Activated CD8-positive, alpha-beta memory T cell treated with anti-CD3 and anti-CD28 coated beads, Interleukin-2, amount 10 ng/mL, durations not matched to agents 7 days and 5 days (primary cell): Measurements from ENCODE around the gene SPEM3. TPM values are rescaled to one million over a fixed set of nuclear protein-coding genes. Genes with fewer than 3 reads are reported as not detected.
A peak's percentile ranks its signal among the peaks of the same experiment; 100 is the strongest.

Experiments used
- ATAC-seq: fragments of 150-1000 bp; cut with Tn5 transposase; one replicate; pipeline ENCODE4 v1.10.0; 2021; ENCODE audit warnings: moderate library complexity
- CTCF ChIA-PET: fragments of 350-600 bp; sonication (Branson Sonifier 250); formaldehyde crosslinking; loops from one replicate; lab custom pipeline; 2021; ENCODE audit warnings: antibody characterized with exemption; lab: Charles Lee
- DNase-seq: peaks from one replicate; pipeline ENCODE4 v3.0.0-alpha.2; 2020
- H3K27ac Mint-ChIP-seq: one replicate; pipeline ENCODE4 v1.8.0; 2021; ENCODE audit warnings: mild to moderate bottlenecking, mixed read lengths
- H3K27me3 Mint-ChIP-seq: one replicate; pipeline ENCODE4 v1.8.0; 2021; ENCODE audit warnings: mixed read lengths
- H3K36me3 Mint-ChIP-seq: one replicate; pipeline ENCODE4 v1.8.0; 2021; ENCODE audit warnings: mild to moderate bottlenecking, mixed read lengths
- H3K4me1 Mint-ChIP-seq: one replicate; pipeline ENCODE4 v1.8.0; 2021; ENCODE audit warnings: mixed read lengths
- H3K4me3 Mint-ChIP-seq: one replicate; pipeline ENCODE4 v1.8.0; 2021; ENCODE audit warnings: mild to moderate bottlenecking, moderate library complexity, mixed read lengths
- H3K9me3 Mint-ChIP-seq: one replicate; pipeline ENCODE4 v1.8.0; 2022; ENCODE audit warnings: low read depth, mixed read lengths
- total RNA-seq, 2 experiments: library from RNA; stranded (reverse); gene quantifications; one replicate each; pipeline ENCODE4 v1.2.3, GENCODE V29; 2021

Gene SPEM3
- total RNA-seq, 2 experiments from 2014 or later: not detected

GRCh38 chr17:7442142-7442541 is 13.5 kb downstream of the SPEM3 start:
- no peak for ATAC-seq
- peaks cover 42% of the 10 kb centered on the region for H3K4me1 Mint-ChIP-seq
- H3K4me3 Mint-ChIP-seq: no peak overlapping the region
- CTCF ChIA-PET: interaction anchor here (0.9 to 2.7 kb wide), 6 partner anchors 13 to 245 kb away, joined by 3 to 13 read pairs (median 8); partner anchors contain the start of genes SENP3 and TP53
- H3K36me3 Mint-ChIP-seq: peaks cover 11% of the 10 kb centered on the region
- H3K9me3 Mint-ChIP-seq: no peaks in the 10 kb centered on the region
- no peak for DNase-seq
- H3K27me3 Mint-ChIP-seq: peaks cover 65% of the 10 kb centered on the region
- H3K27ac Mint-ChIP-seq: no peak overlapping the region

DNA sequence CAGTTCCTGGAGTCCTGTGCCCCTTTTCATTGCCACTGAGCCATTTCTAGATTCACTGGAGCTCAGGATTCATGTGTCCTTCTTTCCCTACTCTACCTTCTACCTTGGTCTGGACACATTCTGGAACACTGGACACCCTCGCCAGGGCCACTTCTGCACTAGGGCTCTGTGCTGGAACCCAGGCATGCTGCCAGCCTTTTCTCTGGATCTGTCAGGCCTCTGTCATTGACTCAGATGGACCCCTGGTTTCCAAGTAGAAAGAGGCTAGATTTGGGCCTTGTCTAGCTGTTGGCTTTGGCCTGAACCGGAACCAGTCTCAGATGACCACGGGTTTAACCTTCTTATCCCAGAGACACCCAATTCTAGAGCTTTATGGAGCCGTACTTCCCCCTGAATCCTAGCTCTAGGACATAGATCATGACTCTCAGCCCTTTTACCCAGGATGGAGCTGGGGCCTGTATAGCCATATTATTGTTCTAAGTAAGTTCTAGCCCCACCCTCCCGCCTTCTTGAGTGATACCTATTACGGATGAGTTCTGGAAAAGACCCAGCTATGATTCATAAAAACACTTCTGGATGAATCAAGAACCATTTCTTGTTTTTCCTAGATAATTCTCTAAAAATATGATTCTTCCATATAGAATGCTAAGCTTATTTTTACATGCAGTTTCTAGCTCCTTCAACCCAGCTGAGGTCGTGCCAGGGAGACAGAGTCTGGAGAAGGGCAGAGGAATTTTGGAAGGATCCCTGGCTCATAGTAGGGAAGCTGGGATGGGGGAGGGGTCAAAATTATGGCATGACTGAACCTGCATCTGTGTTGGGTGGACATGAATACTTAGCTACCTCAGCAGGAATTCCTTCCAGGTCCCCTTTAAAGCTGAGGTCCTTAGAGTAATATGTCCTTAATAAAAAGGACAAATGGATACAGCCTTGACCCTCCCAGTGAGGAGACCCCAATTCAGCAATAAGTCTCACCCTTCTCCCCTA is 15.1 kb downstream of the SPEM3 start:
- Mint-ChIP-seq H3K27me3 (peaks cover 64% of the 10 kb centered on the region), H3K4me3 (no peak overlapping the region), H3K36me3 (peaks cover 3% of the 10 kb centered on the region), H3K4me1 (peaks cover 28% of the 10 kb centered on the region), H3K9me3 (no peaks in the 10 kb centered on the region), H3K27ac (no peak overlapping the region)
- CTCF ChIA-PET: interaction anchor here (1.0 to 5.0 kb wide), 7 partner anchors 8 to 117 kb away, joined by 3 to 32 read pairs (median 5); partner anchors contain the start of genes ACAP1, SENP3, TMEM102 and TMEM256
- DNase-seq (no peak), ATAC-seq (no peak)

GRCh38 chr17:7444682-7445618 is 16.3 kb downstream of the SPEM3 start, which contains the start of gene CHRNB1:
CHRNB1 (plus strand) TSS chr17:7445061; CDS start chr17:7445128, 67 bp downstream.
- H3K27me3 Mint-ChIP-seq: peaks cover 59% of the 10 kb centered on the region
- H3K27ac Mint-ChIP-seq: no peak within 1 kb of the TSS

DNA sequence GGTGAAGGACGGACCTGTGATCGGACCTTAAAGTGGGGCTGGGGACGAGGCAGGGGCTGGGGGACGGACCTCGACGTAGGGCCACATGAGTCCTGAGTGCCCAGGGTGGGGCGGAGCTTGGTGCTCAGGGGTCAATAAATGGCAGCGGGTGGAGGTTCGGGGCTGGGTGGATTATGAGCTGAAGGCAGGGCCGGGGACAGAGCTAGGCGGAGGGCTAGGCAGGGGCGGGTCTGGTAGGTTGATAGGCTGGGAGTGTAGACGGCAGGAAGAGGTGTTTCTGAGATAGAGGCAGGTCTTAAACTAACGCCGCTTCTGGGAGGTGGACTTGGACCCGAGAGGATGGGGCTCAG is 16.9 kb downstream of the SPEM3 start:
- Mint-ChIP-seq H3K4me3 (peak overlapping the region; percentile 60), H3K4me1 (peaks cover 17% of the 10 kb centered on the region), H3K36me3 (no peaks in the 10 kb centered on the region), H3K27ac (no peak overlapping the region), H3K27me3 (peaks cover 53% of the 10 kb centered on the region), H3K9me3 (no peaks in the 10 kb centered on the region)
- DNase-seq: peak; percentile 58
- peak; percentile 80 for ATAC-seq
- CTCF ChIA-PET: interaction anchor here (0.5 to 5.0 kb wide), 8 partner anchors 9 to 203 kb away, joined by 3 to 32 read pairs (median 4); partner anchors contain the start of genes SPEM1 and TMEM102

More at GRCh38 chr17:7444682-7445618, 16.3 kb downstream of the SPEM3 start, which contains the start of gene CHRNB1:
- Mint-ChIP-seq H3K4me3 (peak within 1 kb of the TSS; percentile 60), H3K36me3 (no peaks in the 10 kb centered on the region), H3K9me3 (no peaks in the 10 kb centered on the region), H3K4me1 (peaks cover 22% of the 10 kb centered on the region)
- ATAC-seq: peak; percentile 40
- CTCF ChIA-PET: interaction anchor here (0.5 to 5.0 kb wide), 12 partner anchors 9 to 202 kb away, joined by 3 to 32 read pairs (median 4); partner anchors contain the start of genes ACAP1, SENP3, SPEM1 and TMEM102
- no peak for DNase-seq

DNA sequence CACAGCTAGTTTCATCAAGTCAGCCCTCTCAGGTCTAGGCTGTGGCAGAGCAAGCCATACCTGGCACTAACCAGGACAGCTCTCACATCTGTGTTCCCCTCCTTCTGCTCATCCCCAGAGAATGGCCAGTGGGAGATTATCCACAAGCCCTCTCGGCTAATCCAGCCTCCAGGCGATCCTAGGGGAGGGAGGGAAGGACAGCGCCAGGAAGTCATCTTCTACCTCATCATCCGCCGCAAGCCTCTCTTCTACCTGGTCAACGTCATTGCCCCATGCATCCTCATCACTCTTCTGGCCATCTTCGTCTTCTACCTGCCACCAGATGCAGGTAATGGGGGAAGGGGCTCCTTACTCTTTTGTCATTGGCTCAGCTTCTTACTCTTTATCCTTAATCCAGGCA is 19.8 kb downstream of the SPEM3 start:
- H3K4me3 Mint-ChIP-seq: no peak overlapping the region
- no peak overlapping the region for H3K27ac Mint-ChIP-seq
- CTCF ChIA-PET: interaction anchor here (1.3 kb wide), 1 partner anchor 12 kb away, joined by 3 read pairs; no protein-coding TSS in a partner anchor
- DNase-seq: no peak
- H3K4me1 Mint-ChIP-seq: peaks cover 14% of the 10 kb centered on the region
- no peaks in the 10 kb centered on the region for H3K9me3 Mint-ChIP-seq
- H3K27me3 Mint-ChIP-seq: peaks cover 38% of the 10 kb centered on the region
- no peaks in the 10 kb centered on the region for H3K36me3 Mint-ChIP-seq
- no peak for ATAC-seq

DNA sequence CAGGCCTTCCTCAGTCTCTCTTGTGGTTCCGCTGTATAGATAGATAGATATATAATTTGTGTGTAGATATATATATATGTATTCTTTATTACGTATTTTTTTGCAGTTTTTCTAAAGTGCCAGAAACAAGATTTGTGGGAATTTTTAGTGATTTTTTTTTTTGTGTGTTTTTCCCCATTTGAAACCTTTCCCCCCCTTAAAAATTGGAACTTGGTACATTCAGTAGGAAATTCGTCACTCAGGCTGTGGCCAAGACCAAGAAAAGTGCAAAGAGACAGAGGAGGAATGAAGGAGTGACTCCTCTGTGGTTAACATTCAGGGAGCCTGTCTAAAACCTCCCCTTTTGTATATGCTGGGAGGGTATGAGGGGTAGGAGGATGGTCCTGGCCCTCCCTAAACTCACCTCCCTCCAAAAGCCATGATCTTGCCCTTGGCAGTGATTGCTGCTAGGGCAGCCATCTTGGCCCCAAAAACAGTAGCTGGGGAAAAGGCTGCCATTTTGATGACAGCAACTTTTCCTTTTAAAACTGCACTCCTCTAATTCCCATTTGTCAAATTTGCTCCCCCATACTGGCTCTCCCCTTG is 31.4 kb downstream of the SPEM3 start:
- H3K36me3 Mint-ChIP-seq: peaks cover 17% of the 10 kb centered on the region
- H3K27ac Mint-ChIP-seq: no peak overlapping the region
- CTCF ChIA-PET: no interaction called here

GRCh38 chr17:7460850-7461660 is 32.4 kb downstream of the SPEM3 start:
- no peaks in the 10 kb centered on the region for H3K27me3 Mint-ChIP-seq
- no peaks in the 10 kb centered on the region for H3K9me3 Mint-ChIP-seq
- DNase-seq (no peak), ATAC-seq (no peak)
- H3K4me3 Mint-ChIP-seq: no peak overlapping the region
- CTCF ChIA-PET: interaction anchor here (1.5 to 1.9 kb wide), 3 partner anchors 11 to 100 kb away, joined by 3 to 7 read pairs (median 3); no protein-coding TSS in a partner anchor
- H3K4me1 Mint-ChIP-seq: peaks cover 12% of the 10 kb centered on the region
- no peak overlapping the region for H3K27ac Mint-ChIP-seq
- peaks cover 16% of the 10 kb centered on the region for H3K36me3 Mint-ChIP-seq

More for the DNA sequence above, 31.4 kb downstream of the SPEM3 start:
- Mint-ChIP-seq H3K9me3 (no peaks in the 10 kb centered on the region), H3K27me3 (no peaks in the 10 kb centered on the region), H3K4me1 (peaks cover 16% of the 10 kb centered on the region), H3K4me3 (no peak overlapping the region)
- ATAC-seq (no peak), DNase-seq (no peak)

GRCh38 chr17:7462474-7463371 is 34.1 kb downstream of the SPEM3 start:
- CTCF ChIA-PET: interaction anchor here (1.0 to 1.9 kb wide), 5 partner anchors 9 to 98 kb away, joined by 3 to 7 read pairs (median 4); partner anchors contain the start of gene CHRNB1
- ATAC-seq (no peak), DNase-seq (no peak)
- H3K4me3 Mint-ChIP-seq: no peak overlapping the region
- H3K36me3 Mint-ChIP-seq: peaks cover 11% of the 10 kb centered on the region
- H3K4me1 Mint-ChIP-seq: peaks cover 4% of the 10 kb centered on the region
- H3K27me3 Mint-ChIP-seq: no peaks in the 10 kb centered on the region
- no peak overlapping the region for H3K27ac Mint-ChIP-seq
- H3K9me3 Mint-ChIP-seq: no peaks in the 10 kb centered on the region

- Mint-ChIP-seq H3K36me3 (peaks cover 11% of the 10 kb centered on the region), H3K27ac (no peak overlapping the region), H3K9me3 (no peaks in the 10 kb centered on the region), H3K4me1 (peaks cover 4% of the 10 kb centered on the region), H3K27me3 (no peaks in the 10 kb centered on the region), H3K4me3 (no peak overlapping the region)
- ATAC-seq (no peak), DNase-seq (no peak)
- CTCF ChIA-PET: interaction anchor here (1.5 kb wide), 1 partner anchor 18 kb away, joined by 4 read pairs; the partner anchor contains the start of gene CHRNB1
Measured at GRCh38 chr17:7463372-7463846, 34.8 kb downstream of the SPEM3 start.

DNA sequence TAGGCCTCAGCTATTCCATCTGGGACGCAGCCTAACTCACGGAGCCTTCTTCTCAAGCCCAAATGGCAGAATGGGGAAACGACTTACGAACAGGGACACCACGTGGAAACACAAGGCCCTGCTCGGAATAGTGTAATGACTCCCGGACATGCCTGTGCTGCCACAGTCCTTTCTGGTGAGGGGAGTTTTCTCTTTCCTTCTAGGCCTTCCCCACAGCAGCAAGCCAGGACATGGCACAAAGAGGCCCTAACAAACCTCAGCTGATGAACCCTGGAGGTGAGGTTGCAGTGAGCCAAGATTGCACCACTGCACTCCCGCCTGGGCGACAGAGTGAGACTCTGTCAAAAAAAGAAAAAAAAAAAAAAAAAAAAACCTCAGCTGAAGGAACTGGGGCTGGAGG is 35.4 kb downstream of the SPEM3 start:
- Mint-ChIP-seq H3K9me3 (no peaks in the 10 kb centered on the region), H3K27me3 (no peaks in the 10 kb centered on the region), H3K36me3 (peaks cover 7% of the 10 kb centered on the region), H3K27ac (no peak overlapping the region), H3K4me1 (peaks cover 4% of the 10 kb centered on the region), H3K4me3 (no peak overlapping the region)
- CTCF ChIA-PET: interaction anchor here (0.7 kb wide), 1 partner anchor 856 kb away, joined by 3 read pairs; no protein-coding TSS in a partner anchor
- ATAC-seq (no peak), DNase-seq (no peak)
